ENCODE measurements around the gene TPSG1. TPM values are rescaled to one million over a fixed set of nuclear protein-coding genes. Genes with fewer than 3 reads are reported as not detected.
"Not testable (repeated sequence)": the region's sequence is repeated elsewhere in the genome, so short reads cannot be mapped to it uniquely, and the experiment has no call there.

Gene TPSG1
- polyA plus RNA-seq, result under 1 TPM; 0.10 to 0.15 TPM

- no peaks in the 10 kb centered on the region for H3K36me3 ChIP-seq (ENCODE audit: control insufficient read depth in 2 of 2, insufficient read depth in 2 of 2, low read length in 1 of 2)
- WGBS, 2 donors, result 50 to 59% methylated on average over 10 of the region's 10 CpGs
- no peaks in the 10 kb centered on the region for H3K27me3 ChIP-seq (ENCODE audit: control insufficient read depth in 1 of 2, insufficient read depth in 2 of 2, low read length in 2 of 2)
- no peaks in the 10 kb centered on the region for H3K4me1 ChIP-seq (ENCODE audit: control insufficient read depth in 2 of 2, insufficient read depth in 2 of 2, low read length in 1 of 2)
- peak within 1 kb of the TSS in 1 of 2 donors; percentile 1 for H3K27ac ChIP-seq (ENCODE audit: low read depth in 2 of 2, low read length in 1 of 2)
- no peak within 1 kb of the TSS for H3K4me3 ChIP-seq (ENCODE audit: low read depth in 1 of 2, low read length in 2 of 2)
- no peaks in the 10 kb centered on the region for H3K9me3 ChIP-seq (ENCODE audit: control insufficient read depth in 2 of 2, insufficient read depth in 1 of 2, low read depth in 1 of 2, low read length in 1 of 2)
Observed at GRCh38 chr16:1225051-1225451, at the start of gene TPSG1. Gene TPSG1, minus strand, starts transcription at chr16:1225268. Its CDS starts 16 bp downstream, at chr16:1225252.

GRCh38 chr16:1274767-1275166 lies 49.7 kb upstream of the TPSG1 start:
- Histone ChIP-seq H3K27ac (ENCODE audit: low read depth in 2 of 2, low read length in 1 of 2) (no peak overlapping the region), H3K27me3 (ENCODE audit: control insufficient read depth in 1 of 2, insufficient read depth in 2 of 2, low read length in 2 of 2) (peaks cover 0 to 3% of the 10 kb centered on the region in 2 donors), H3K4me1 (ENCODE audit: control insufficient read depth in 2 of 2, insufficient read depth in 2 of 2, low read length in 1 of 2) (peaks cover 0 to 2% of the 10 kb centered on the region in 2 donors), H3K36me3 (ENCODE audit: control insufficient read depth in 2 of 2, insufficient read depth in 2 of 2, low read length in 1 of 2) (no peaks in the 10 kb centered on the region), H3K4me3 (ENCODE audit: low read depth in 1 of 2, low read length in 2 of 2) (no peak overlapping the region), H3K9me3 (ENCODE audit: control insufficient read depth in 2 of 2, insufficient read depth in 1 of 2, low read depth in 1 of 2, low read length in 1 of 2) (no peaks in the 10 kb centered on the region)
- 94 to 98% methylated on average over 7 of the region's 7 CpGs for WGBS, 2 donors

GRCh38 chr16:1273816-1274215 lies 48.7 kb upstream of the TPSG1 start:
- WGBS, 2 donors, result 85 to 90% methylated on average over 15 of the region's 15 CpGs
- no peak overlapping the region for H3K27ac ChIP-seq (ENCODE audit: low read depth in 2 of 2, low read length in 1 of 2)
- H3K27me3 ChIP-seq (ENCODE audit: control insufficient read depth in 1 of 2, insufficient read depth in 2 of 2, low read length in 2 of 2), result peaks cover 0 to 3% of the 10 kb centered on the region in 2 donors
- H3K36me3 ChIP-seq (ENCODE audit: control insufficient read depth in 2 of 2, insufficient read depth in 2 of 2, low read length in 1 of 2), result no peaks in the 10 kb centered on the region
- H3K4me3 ChIP-seq (ENCODE audit: low read depth in 1 of 2, low read length in 2 of 2), result no peak overlapping the region
- peaks cover 0 to 2% of the 10 kb centered on the region in 2 donors for H3K4me1 ChIP-seq (ENCODE audit: control insufficient read depth in 2 of 2, insufficient read depth in 2 of 2, low read length in 1 of 2)
- H3K9me3 ChIP-seq (ENCODE audit: control insufficient read depth in 2 of 2, insufficient read depth in 1 of 2, low read depth in 1 of 2, low read length in 1 of 2), result no peaks in the 10 kb centered on the region

- peaks cover 0 to 2% of the 10 kb centered on the region in 2 donors for H3K4me1 ChIP-seq (ENCODE audit: control insufficient read depth in 2 of 2, insufficient read depth in 2 of 2, low read length in 1 of 2)
- H3K4me3 ChIP-seq (ENCODE audit: low read depth in 1 of 2, low read length in 2 of 2), result no peak overlapping the region
- WGBS, 2 donors, result 59 to 63% methylated on average over 9 of the region's 9 CpGs
- no peaks in the 10 kb centered on the region for H3K36me3 ChIP-seq (ENCODE audit: control insufficient read depth in 2 of 2, insufficient read depth in 2 of 2, low read length in 1 of 2)
- no peaks in the 10 kb centered on the region for H3K9me3 ChIP-seq (ENCODE audit: control insufficient read depth in 2 of 2, insufficient read depth in 1 of 2, low read depth in 1 of 2, low read length in 1 of 2)
- H3K27ac ChIP-seq (ENCODE audit: low read depth in 2 of 2, low read length in 1 of 2), result no peak overlapping the region
- H3K27me3 ChIP-seq (ENCODE audit: control insufficient read depth in 1 of 2, insufficient read depth in 2 of 2, low read length in 2 of 2), result peaks cover 0 to 3% of the 10 kb centered on the region in 2 donors
Observed at GRCh38 chr16:1272453-1273198, 47.6 kb upstream of the TPSG1 start.

- H3K4me3 ChIP-seq (ENCODE audit: low read depth in 1 of 2, low read length in 2 of 2); H3K27me3 ChIP-seq (ENCODE audit: control insufficient read depth in 1 of 2, insufficient read depth in 2 of 2, low read length in 2 of 2); H3K36me3 ChIP-seq (ENCODE audit: control insufficient read depth in 2 of 2, insufficient read depth in 2 of 2, low read length in 1 of 2); H3K4me1 ChIP-seq (ENCODE audit: control insufficient read depth in 2 of 2, insufficient read depth in 2 of 2, low read length in 1 of 2); H3K9me3 ChIP-seq (ENCODE audit: control insufficient read depth in 2 of 2, insufficient read depth in 1 of 2, low read depth in 1 of 2, low read length in 1 of 2); H3K27ac ChIP-seq (ENCODE audit: low read depth in 2 of 2, low read length in 1 of 2): not testable (repeated sequence)
- WGBS, 2 donors, result 17 to 19% methylated on average over 14 to 19 of the region's 19 CpGs
Observed at GRCh38 chr16:1271724-1272413, 46.8 kb upstream of the TPSG1 start.

GRCh38 chr16:1271380-1271723 lies 46.3 kb upstream of the TPSG1 start:
- Histone ChIP-seq H3K4me3 (ENCODE audit: low read depth in 1 of 2, low read length in 2 of 2) (no peak overlapping the region), H3K36me3 (ENCODE audit: control insufficient read depth in 2 of 2, insufficient read depth in 2 of 2, low read length in 1 of 2) (no peaks in the 10 kb centered on the region), H3K4me1 (ENCODE audit: control insufficient read depth in 2 of 2, insufficient read depth in 2 of 2, low read length in 1 of 2) (peaks cover 0 to 2% of the 10 kb centered on the region in 2 donors), H3K27ac (ENCODE audit: low read depth in 2 of 2, low read length in 1 of 2) (no peak overlapping the region), H3K9me3 (ENCODE audit: control insufficient read depth in 2 of 2, insufficient read depth in 1 of 2, low read depth in 1 of 2, low read length in 1 of 2) (no peaks in the 10 kb centered on the region), H3K27me3 (ENCODE audit: control insufficient read depth in 1 of 2, insufficient read depth in 2 of 2, low read length in 2 of 2) (peaks cover 0 to 3% of the 10 kb centered on the region in 2 donors)
- WGBS, 2 donors, result 66 to 82% methylated on average over 12 of the region's 12 CpGs

GRCh38 chr16:1269418-1269817 lies 44.4 kb upstream of the TPSG1 start:
- H3K27me3 ChIP-seq (ENCODE audit: control insufficient read depth in 1 of 2, insufficient read depth in 2 of 2, low read length in 2 of 2); H3K9me3 ChIP-seq (ENCODE audit: control insufficient read depth in 2 of 2, insufficient read depth in 1 of 2, low read depth in 1 of 2, low read length in 1 of 2); H3K4me3 ChIP-seq (ENCODE audit: low read depth in 1 of 2, low read length in 2 of 2); H3K27ac ChIP-seq (ENCODE audit: low read depth in 2 of 2, low read length in 1 of 2); H3K4me1 ChIP-seq (ENCODE audit: control insufficient read depth in 2 of 2, insufficient read depth in 2 of 2, low read length in 1 of 2); H3K36me3 ChIP-seq (ENCODE audit: control insufficient read depth in 2 of 2, insufficient read depth in 2 of 2, low read length in 1 of 2): not testable (repeated sequence)
- 92 to 93% methylated on average over 7 of the region's 7 CpGs for WGBS, 2 donors

GRCh38 chr16:1265826-1266225 lies 40.8 kb upstream of the TPSG1 start:
- 82 to 83% methylated on average over 19 of the region's 19 CpGs for WGBS, 2 donors
- Histone ChIP-seq H3K36me3 (ENCODE audit: control insufficient read depth in 2 of 2, insufficient read depth in 2 of 2, low read length in 1 of 2) (no peaks in the 10 kb centered on the region), H3K27ac (ENCODE audit: low read depth in 2 of 2, low read length in 1 of 2) (no peak overlapping the region), H3K9me3 (ENCODE audit: control insufficient read depth in 2 of 2, insufficient read depth in 1 of 2, low read depth in 1 of 2, low read length in 1 of 2) (peaks cover 0 to 4% of the 10 kb centered on the region in 2 donors), H3K27me3 (ENCODE audit: control insufficient read depth in 1 of 2, insufficient read depth in 2 of 2, low read length in 2 of 2) (no peaks in the 10 kb centered on the region), H3K4me3 (ENCODE audit: low read depth in 1 of 2, low read length in 2 of 2) (no peak overlapping the region), H3K4me1 (ENCODE audit: control insufficient read depth in 2 of 2, insufficient read depth in 2 of 2, low read length in 1 of 2) (peaks cover 0 to 2% of the 10 kb centered on the region in 2 donors)

GRCh38 chr16:1265090-1265630 lies 40.1 kb upstream of the TPSG1 start:
- H3K36me3 ChIP-seq (ENCODE audit: control insufficient read depth in 2 of 2, insufficient read depth in 2 of 2, low read length in 1 of 2), result no peaks in the 10 kb centered on the region
- H3K27ac ChIP-seq (ENCODE audit: low read depth in 2 of 2, low read length in 1 of 2), result no peak overlapping the region
- H3K27me3 ChIP-seq (ENCODE audit: control insufficient read depth in 1 of 2, insufficient read depth in 2 of 2, low read length in 2 of 2), result peaks cover 0 to 3% of the 10 kb centered on the region in 2 donors
- H3K9me3 ChIP-seq (ENCODE audit: control insufficient read depth in 2 of 2, insufficient read depth in 1 of 2, low read depth in 1 of 2, low read length in 1 of 2), result peaks cover 0 to 4% of the 10 kb centered on the region in 2 donors
- WGBS, 2 donors, result 80 to 81% methylated on average over 13 of the region's 13 CpGs
- no peak overlapping the region for H3K4me3 ChIP-seq (ENCODE audit: low read depth in 1 of 2, low read length in 2 of 2)
- H3K4me1 ChIP-seq (ENCODE audit: control insufficient read depth in 2 of 2, insufficient read depth in 2 of 2, low read length in 1 of 2), result peaks cover 0 to 2% of the 10 kb centered on the region in 2 donors
